NCI-H748 treated with DMSO at 0.1 percent for 48 hours (cell line): ENCODE data around the gene MANSC4.

Experiments used
- DNase-seq: peaks from one replicate; lab custom pipeline; 2025; lab: John Stamatoyannopoulos, UW

Gene MANSC4

GRCh38 chr12:27800819-27801218 lies 20.8 kb upstream of the MANSC4 start:
- DNase-seq, result no peak

- no peak for DNase-seq
Observed at GRCh38 chr12:27797301-27798025, 17.4 kb upstream of the MANSC4 start.

DNA sequence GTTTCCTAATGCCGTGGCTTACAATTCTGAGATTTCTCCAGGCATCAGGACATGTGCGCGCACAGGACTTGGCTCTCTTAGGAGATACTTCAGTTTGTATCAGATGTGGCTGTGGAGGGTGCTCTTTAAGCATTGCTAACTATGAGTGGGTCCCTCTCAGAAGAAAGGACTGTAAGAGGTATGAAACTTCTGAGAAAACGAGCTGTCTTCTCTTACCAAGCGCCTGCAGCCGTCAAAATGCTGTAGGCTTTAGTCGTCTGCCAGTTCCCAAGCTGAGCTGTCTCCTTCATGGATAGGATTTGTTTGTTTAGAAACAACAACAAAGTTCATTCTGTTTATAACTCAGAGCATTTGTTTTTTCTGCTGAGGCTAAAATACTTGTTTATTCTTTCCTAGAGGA lies 16.1 kb upstream of the MANSC4 start:
- DNase-seq, result no peak

DNA sequence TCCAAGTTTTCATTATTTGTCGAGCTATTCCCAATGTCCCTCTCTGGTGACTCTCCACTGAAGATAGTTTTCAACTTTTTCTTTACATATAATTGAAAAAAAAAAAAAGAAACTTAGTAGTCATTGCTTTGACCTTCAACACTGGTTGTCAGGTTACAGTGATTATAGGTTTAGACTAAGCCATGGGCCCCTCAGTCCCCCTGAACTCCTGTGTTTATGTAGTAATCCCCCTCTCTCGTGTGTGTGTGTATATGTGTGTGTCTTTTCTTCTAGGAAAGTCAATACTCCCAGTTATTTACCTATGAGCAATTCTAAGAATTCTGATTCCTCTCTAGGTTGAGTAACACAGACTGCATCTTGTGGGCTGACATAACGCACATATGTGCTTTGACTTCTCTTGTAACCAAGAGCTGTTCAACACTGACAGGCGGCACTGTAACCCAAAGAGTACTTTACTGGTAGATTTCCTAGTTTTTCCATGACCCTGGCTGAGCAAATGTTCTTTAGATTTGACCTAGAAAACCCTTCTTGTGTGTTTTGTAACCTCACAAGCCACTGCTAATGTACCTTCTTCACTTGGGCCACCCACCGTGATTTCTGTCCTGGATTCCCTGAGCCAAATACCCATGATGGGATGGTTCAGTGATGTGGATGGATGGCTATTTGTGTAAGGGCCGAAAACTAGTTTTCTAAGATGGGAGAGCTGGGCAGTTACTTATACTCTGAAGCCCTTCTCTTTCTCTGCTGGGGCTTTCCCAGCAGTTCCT lies 15.0 kb upstream of the MANSC4 start:
- DNase-seq, result no peak

GRCh38 chr12:27790179-27790578 lies 10.1 kb upstream of the MANSC4 start:
- DNase-seq, result no peak

DNA sequence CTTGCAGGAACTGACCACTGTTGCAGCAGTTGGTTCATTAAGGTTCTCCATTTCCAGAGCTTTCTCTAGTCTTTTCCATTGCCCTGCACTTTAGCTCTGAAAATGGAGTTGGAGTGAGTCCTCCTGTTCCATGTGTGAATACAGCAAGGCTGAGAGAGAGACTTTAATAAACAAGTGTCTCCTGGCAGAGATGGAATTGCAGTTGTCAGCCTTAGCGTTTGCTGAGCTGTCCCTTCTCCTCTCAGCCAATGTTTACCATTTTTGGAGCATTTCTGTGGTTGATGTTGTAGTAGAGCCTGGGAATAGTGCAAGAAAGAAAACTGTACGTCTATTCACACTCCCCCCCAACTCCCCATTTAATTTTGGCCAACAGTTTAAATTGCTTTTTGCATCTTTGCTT lies 7.5 kb upstream of the MANSC4 start:
- no peak for DNase-seq

DNA sequence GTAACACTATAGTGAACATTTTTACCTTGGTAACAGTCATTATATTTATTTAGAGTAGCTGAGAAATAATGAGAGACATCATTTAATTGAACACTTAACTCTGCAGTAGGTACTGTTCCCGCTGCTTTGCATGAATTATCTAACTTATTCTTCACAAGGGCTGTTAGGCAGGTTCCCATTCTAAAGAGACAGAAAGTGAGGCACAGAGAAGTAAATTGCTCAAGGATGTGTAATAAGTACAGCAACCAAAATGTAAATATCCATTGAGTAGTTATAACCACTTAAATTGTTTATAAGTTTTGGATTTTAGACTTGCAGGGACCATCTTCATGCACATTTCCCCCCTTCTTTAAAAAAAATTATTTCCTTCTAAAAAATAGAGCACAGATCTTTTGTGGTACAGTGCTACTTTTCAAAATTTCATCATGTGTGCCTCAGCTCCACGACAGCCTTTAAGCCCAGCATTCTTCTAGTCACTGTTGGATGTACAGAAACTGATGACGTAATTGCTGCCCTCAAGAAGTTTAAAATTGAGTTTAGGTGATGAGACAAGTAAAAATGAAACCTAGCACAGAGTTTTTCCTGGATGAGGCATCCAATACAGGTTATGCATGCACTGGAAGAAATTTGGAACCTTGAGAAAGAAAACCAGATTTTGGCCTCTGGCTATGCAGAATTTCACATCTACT lies 6.0 kb upstream of the MANSC4 start:
- DNase-seq, result peak; percentile 32

DNA sequence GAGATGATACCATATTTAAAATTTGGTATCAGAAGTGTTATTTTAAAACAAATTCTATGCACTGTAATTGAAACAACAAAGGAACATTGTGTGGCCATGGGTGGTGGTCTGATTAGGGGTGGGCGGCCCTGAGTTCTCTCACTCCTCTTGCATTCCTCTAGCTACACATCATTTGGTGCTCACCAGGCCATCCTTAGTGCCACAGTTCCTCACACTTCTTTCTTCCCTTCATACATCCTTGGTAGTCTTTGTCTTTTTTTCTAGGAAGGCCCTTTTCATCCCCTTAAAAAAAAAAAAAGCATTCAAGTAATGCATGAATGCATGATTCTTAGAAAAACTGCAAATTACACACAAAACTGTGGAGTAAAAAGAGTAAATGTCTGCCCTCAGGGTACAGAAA lies 2.4 kb upstream of the MANSC4 start:
- DNase-seq, result no peak

DNA sequence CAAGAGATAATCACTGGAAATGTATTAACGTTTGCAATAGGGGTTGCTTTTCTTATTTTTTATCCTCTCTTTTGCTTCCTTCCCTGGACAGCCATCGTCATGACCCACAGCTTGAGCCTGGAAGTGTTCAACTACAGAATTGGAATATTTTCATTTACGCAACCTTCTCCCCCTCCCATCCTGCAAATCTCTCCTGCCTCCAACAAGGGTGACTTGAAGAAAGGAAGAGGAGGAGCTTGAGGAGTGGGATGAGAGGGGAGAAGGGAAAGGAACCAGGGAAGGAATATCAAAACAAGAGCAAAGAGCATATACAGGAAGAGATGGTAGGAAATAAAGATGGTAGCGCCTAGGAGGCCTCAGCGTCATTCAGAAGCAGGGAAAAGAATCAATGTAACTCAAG lies 1.6 kb upstream of the MANSC4 start:
- DNase-seq, result no peak

GRCh38 chr12:27780612-27781408 lies 774 bp upstream of the MANSC4 start:
- no peak for DNase-seq

GRCh38 chr12:27779416-27779919 lies 568 bp downstream of the MANSC4 start:
- no peak for DNase-seq

- DNase-seq, result no peak
Observed at GRCh38 chr12:27778206-27778605, 1.8 kb downstream of the MANSC4 start.

DNA sequence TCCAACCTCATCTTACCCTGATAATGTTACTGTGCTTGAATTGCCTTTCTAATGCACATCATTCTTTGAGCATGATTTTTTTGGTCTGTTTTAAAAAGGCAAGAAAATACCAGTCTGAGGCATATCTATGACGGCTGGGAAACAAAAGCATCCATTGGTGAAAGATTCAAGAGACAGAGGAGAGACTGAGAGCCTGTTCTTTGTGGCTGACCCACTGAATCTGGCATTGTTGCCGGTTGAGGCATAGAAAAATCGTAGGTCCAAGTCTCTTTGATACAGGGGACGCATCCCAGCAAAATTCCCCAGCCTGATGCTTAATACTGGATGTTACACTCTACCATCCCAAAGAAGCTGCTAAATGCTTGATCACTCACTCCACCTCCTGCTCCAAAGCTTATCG lies 2.9 kb downstream of the MANSC4 start:
- DNase-seq, result no peak

GRCh38 chr12:27772328-27773049 lies 7.5 kb downstream of the MANSC4 start:
- DNase-seq, result no peak

GRCh38 chr12:27771481-27772327 lies 8.3 kb downstream of the MANSC4 start:
- DNase-seq, result no peak

DNA sequence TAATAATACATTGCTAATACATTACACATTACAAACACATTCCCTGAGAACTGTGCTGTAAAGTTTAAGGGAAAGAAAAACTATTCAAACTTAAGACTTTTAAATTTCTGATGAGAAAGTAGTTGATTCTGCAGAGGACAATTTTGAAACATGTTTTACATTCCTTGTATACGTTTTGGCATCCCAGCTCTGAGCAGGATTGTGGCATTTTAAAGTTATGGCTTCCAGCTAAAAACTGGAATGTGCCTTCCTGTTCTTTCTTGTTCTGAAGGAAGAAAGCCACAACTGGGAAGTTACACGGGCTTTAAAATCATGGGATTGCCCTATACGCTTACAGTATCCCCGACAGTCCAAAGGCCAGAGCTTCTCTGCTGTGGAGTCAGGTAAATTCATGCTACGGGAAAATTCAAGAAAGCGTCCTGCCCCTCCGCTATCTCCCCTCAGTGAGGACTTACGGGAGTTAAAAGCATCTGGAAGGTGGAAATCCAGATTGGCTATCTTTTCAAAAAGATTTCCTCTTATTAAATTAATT lies 10.8 kb downstream of the MANSC4 start:
- no peak for DNase-seq

DNA sequence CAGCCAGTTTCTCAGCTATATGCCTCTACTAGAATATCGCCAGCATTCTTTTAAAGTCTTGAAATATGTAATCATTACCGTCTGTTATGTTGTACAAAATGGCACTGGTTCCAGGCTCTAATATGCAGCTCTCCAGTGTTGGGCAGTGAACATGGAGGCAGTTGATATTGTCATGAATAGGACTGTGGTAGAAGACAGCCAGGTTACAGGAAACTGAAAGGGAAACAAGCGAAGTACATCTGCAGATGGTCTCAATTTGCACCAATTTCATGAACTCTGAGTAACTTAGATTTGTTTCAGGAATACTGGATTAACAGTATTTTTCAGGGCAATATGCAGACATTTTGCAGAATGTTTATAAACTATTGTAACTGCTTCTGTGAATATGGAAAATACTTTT lies 13.4 kb downstream of the MANSC4 start:
- no peak for DNase-seq

- DNase-seq, result no peak
Observed at GRCh38 chr12:27762757-27763156, 17.3 kb downstream of the MANSC4 start.

DNA sequence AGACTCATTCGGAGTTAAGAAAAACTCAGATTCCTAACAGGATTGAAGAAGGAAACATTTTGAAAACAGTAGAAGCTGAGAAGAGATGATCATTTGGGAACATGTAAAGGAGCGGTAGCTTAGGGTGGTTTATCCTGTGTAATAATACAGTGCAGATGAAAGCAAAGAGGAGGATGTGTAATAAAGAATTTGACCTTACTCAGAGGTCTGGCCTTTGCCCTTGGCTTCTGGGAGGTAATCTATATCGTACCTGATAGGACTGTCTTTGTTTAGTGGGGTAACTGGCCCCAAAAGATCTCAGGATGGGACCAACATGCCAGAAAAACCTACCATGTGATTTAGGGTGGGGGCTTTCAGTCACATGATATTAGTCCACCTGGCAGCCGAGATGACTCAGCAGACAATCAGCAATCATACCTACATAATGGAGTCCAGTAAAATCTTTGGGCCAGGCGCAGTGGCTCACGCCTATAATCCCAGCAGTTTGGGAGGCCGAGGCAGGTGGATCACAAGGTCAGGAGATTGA lies 23.3 kb downstream of the MANSC4 start:
- DNase-seq, result no peak

DNA sequence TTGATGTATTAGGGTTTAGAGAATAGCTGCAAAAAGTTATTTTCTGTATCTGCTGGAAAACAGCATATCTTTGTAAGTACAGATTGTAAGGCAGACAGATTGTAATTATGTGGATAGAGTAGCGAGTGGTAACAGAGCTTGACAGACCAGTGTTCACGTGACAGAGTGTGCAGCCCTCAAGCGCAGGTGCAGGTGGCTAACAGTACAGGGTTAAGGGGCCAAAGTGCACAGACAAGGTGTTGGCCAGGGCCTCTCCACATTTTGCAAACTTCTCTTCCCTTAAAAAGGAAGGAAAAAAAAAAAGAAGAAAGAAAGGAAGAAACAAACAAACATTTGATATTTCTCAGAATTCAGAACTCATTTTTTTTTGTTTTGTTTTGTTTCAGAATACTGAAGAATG lies 25.2 kb downstream of the MANSC4 start:
- DNase-seq, result no peak
